Fibroblast of villous mesenchyme (primary cell): ENCODE data around the gene CFAP20DC. TPM values are rescaled to one million over a fixed set of nuclear protein-coding genes. Genes with fewer than 3 reads are reported as not detected.
A peak's percentile ranks its signal among the peaks of the same experiment; 100 is the strongest.

Source experiments
- DNase-seq: peaks from one replicate; pipeline ENCODE4 v3.0.0-alpha.2; 2010; ENCODE audit warnings: low read depth
- H3K4me3 ChIP-seq: 2 replicates; pipeline ENCODE4 v1.5.1; 2011; ENCODE audit warnings: low read depth, mild to moderate bottlenecking, low read length
- total RNA-seq: library from RNA; depleted of rRNA; stranded (reverse); fragments of >200 nt; gene quantifications from 2 replicates; pipeline ENCODE4 v1.2.3, GENCODE V29; 2012
- TF ChIP-seq, protein P1 (sequence below): IDR thresholded peaks from 2 replicates; pipeline ENCODE4 v1.5.1; 2012; ENCODE audit warnings: low read depth, mild to moderate bottlenecking, low read length; ENCODE audit not compliant: insufficient read depth

The CFAP20DC gene
- total RNA-seq, 1 donor, result 1.7 TPM

DNA sequence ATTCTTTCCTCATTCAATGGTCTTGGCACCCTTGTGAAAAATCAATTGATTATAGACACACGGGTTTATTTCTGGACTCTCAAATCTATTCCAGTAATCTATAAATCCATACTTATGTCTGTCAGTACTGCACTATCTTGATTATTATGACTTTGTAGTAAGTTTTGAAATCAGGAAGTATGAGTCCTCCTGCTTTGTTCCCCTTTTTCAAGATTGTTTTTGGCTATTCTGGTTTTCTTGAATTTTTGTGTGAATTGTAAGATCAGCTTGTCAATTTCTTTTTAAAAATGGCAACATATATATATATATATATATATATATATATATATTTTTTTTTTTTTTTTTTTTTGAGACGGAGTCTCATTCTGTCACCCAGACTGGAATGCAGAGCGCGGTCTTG lies 32.3 kb upstream of the CFAP20DC start:
- no peak overlapping the region for H3K4me3 ChIP-seq
- DNase-seq, result no peak
- TF ChIP-seq, protein P1, sequence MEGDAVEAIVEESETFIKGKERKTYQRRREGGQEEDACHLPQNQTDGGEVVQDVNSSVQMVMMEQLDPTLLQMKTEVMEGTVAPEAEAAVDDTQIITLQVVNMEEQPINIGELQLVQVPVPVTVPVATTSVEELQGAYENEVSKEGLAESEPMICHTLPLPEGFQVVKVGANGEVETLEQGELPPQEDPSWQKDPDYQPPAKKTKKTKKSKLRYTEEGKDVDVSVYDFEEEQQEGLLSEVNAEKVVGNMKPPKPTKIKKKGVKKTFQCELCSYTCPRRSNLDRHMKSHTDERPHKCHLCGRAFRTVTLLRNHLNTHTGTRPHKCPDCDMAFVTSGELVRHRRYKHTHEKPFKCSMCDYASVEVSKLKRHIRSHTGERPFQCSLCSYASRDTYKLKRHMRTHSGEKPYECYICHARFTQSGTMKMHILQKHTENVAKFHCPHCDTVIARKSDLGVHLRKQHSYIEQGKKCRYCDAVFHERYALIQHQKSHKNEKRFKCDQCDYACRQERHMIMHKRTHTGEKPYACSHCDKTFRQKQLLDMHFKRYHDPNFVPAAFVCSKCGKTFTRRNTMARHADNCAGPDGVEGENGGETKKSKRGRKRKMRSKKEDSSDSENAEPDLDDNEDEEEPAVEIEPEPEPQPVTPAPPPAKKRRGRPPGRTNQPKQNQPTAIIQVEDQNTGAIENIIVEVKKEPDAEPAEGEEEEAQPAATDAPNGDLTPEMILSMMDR, result no peak

DNA sequence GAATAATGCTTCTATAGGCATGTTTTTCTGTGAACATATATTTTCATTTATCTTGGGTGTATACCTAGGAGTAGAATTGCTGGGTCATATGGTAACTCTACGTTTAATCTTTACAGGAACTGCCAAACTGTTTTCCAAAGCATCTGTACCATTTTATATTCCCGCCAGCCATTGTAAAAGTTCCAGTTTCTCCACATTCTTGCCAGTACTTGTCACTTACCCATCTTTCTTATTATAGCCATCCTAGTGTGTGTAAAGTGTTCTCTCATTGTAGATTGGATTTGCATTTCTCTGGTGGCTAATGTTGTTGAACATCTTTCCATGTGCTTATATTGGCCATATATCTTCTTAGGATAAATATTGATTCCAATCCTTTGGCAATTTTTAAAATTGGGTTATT lies 31.2 kb upstream of the CFAP20DC start:
- TF ChIP-seq, protein P1, result no peak
- DNase-seq, result no peak
- no peak overlapping the region for H3K4me3 ChIP-seq

DNA sequence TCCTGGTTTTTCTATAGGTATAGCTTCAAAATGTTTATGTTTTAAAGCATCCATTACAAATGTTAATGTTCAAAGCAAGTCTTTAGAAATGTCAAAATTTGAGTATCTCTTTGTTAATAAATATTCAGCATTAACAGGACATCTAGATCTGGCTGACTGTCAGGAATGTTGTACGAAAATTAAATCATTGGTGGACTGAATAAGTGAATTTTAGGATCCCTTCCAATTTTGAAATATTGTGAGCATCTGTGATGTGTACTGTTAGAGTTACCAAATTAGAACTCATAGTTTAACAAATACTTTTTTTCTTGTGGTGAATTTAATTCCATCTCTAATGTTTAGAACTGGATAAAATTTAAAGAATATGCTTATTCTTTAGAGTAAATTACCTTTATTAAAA lies 30.1 kb upstream of the CFAP20DC start:
- H3K4me3 ChIP-seq, result no peak overlapping the region
- TF ChIP-seq, protein P1, result no peak

DNA sequence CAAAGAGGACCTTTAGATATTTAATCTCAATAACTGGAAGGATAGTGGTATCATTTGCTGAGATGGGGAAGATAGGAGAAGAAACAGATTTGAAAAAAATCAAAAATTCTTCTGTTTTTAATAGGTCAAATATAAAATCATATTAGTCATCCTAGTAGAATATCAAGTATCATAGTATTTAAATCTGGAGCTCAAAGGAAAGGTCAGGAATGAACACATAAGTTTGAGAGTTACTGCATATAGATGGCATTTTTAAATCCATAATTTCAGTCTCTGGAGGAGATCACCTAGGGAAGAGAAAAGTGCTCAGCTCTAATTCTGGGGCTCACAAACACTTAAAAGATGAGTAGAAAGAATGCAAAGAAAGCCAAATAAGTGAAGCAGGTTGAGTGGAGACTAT lies 24.9 kb upstream of the CFAP20DC start:
- TF ChIP-seq, protein P1, result no peak
- DNase-seq, result no peak

More for the DNA sequence above, 30.1 kb upstream of the CFAP20DC start:
- DNase-seq, result no peak

DNA sequence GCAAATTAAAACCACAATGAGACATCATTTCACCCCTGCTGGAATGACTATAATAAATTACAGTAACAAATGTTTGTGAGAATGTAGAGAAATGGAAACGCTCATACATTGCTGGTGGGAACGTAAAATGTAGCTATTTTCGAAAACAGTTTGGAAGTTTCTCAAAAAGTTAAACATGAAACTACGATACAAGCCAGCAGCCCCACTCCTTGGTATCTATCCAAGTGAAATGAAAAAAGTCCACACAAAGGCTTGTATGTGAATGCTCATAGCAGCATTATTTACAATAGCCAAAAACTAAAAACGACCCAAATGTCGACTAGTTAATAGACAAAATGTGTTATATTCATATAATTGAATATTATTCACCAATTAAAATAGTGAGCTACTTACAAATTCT lies 22.9 kb upstream of the CFAP20DC start:
- H3K4me3 ChIP-seq, result no peak overlapping the region
- peak; percentile 9 for DNase-seq
- TF ChIP-seq, protein P1, result no peak

More for the DNA sequence above, 24.9 kb upstream of the CFAP20DC start:
- no peak overlapping the region for H3K4me3 ChIP-seq

DNA sequence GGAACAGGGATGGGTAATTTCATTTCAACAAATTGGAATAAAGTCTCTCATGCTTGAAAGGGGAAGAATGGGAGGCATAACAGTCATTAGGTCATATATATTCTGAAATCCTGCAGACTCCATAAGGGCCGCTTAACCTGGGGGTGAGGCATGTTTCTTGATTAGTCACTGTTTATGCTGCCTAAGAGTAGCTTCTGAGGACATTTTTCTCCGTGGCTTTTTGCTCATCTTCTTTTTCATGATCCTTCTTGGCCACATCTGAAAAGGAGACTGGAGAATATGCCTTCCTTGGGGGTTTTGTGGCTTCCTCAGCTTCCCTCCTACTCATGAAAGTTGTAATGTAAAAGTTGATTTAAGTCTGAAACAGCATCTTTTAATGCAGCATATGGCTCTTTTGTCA lies 20.0 kb upstream of the CFAP20DC start:
- no peak overlapping the region for H3K4me3 ChIP-seq
- no peak for DNase-seq
- TF ChIP-seq, protein P1, result no peak

DNA sequence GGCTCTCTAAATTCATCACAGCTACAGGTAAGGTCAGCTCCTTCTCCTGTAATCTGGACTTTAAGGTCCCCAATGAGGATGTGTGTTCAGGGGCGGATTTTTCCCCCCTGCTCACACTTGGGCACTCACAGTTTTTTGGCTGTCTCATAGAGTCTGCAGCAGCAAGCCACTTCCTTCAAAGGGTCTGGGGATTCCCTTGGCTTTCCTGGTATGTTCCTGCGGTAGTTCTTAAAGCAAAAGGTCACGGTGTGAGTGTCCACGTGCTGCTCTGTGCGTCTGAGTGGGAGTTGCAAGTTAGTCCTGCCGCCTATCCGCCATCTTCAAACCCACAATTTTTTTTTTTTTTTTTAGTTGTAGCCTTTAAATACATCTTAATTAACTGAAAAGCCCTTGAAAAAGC lies 15.4 kb upstream of the CFAP20DC start:
- no peak for DNase-seq
- H3K4me3 ChIP-seq, result no peak overlapping the region
- TF ChIP-seq, protein P1, result no peak
